Prostate gland (tissue), 2 donors: ENCODE results near the gene KRTAP10-1. TPM values are rescaled to one million over a fixed set of nuclear protein-coding genes. Genes with fewer than 3 reads are reported as not detected.

Source experiments
- DNase-seq: peaks from one replicate; pipeline ENCODE4 v3.0.0-alpha.2; 2019; ENCODE audit warnings: low spot score
- H3K27ac ChIP-seq, 2 donors: fragments of 200-600 bp; sonication (generic); 2 replicates each; pipeline ENCODE4 v1.5.1; 2017 to 2019
- H3K27me3 ChIP-seq: fragments of 200-600 bp; sonication (generic); replicated peaks from 2 replicates; pipeline ENCODE4 v1.5.1; 2019; ENCODE audit not compliant: insufficient read depth
- H3K36me3 ChIP-seq, 2 donors: fragments of 200-600 bp; sonication (generic); 1 replicate in 1 of 2; 2 replicates in 1 of 2; pipeline versions ENCODE4 v1.5.1 to v1.8.1; 2017 to 2019
- H3K4me1 ChIP-seq: fragments of 200-600 bp; sonication (generic); replicated peaks from 2 replicates; pipeline ENCODE4 v1.5.1; 2019
- H3K4me3 ChIP-seq, 2 donors: fragments of 200-600 bp; sonication (generic); 2 replicates each; pipeline ENCODE4 v1.5.1; 2017 to 2019
- H3K9me3 ChIP-seq: fragments of 200-600 bp; sonication (generic); 2 replicates; pipeline ENCODE4 v1.5.1; 2017
- CTCF ChIP-seq, 4 experiments: fragments of 200-600 bp in 2 of 4; fragments of 450-650 bp in 2 of 4; sonication (generic) in 2 of 4; IDR thresholded peaks; 1 replicate in 3 of 4; 2 replicates in 1 of 4; pipeline ENCODE4 v1.5.1; 2016 to 2019; ENCODE audit warnings: antibody characterized with exemption in 4 of 4, mild to moderate bottlenecking in 2 of 4, moderate library complexity in 2 of 4
- POLR2A ChIP-seq: fragments of 450-650 bp; IDR thresholded peaks from one replicate; pipeline ENCODE4 v1.6.1; 2016; ENCODE audit warnings: antibody characterized with exemption, mild to moderate bottlenecking
- POLR2AphosphoS5 ChIP-seq: sonication (generic); formaldehyde crosslinking; IDR thresholded peaks from one replicate; pipeline ENCODE4 v1.6.1; 2017; ENCODE audit warnings: antibody characterized with exemption
- WGBS: methylation state at CpG from one replicate; pipeline ENCODE4 v1.1.5; 2018; 5-methylcytosine and 5-hydroxymethylcytosine counted together
- intact Hi-C: fragments of 100-400 bp; cut with DNase I; formaldehyde crosslinking; loops from one replicate; pipeline ENCODE4 v1.14.2; 2022
- total RNA-seq, 2 donors: library from RNA; depleted of rRNA; stranded (reverse); fragments of >200 nt; gene quantifications; one replicate each; pipeline ENCODE4 v1.1.0, GENCODE V29; 2016

Gene KRTAP10-1
- total RNA-seq, 2 donors from 2014 or later: not detected

- intact Hi-C loops: no loop called here
- H3K9me3 ChIP-seq: no peaks in the 10 kb centered on the region
- H3K27me3 ChIP-seq: no peaks in the 10 kb centered on the region
- WGBS: 89% methylated on average over 37 of the region's 37 CpGs
- no peaks in the 10 kb centered on the region for H3K36me3 ChIP-seq
- no peak overlapping the region for H3K4me3 ChIP-seq
- no peak overlapping the region for H3K27ac ChIP-seq
- no peak for TF ChIP-seq POLR2A
- TF ChIP-seq POLR2AphosphoS5: no peak
- no peak for TF ChIP-seq CTCF (IDR thresholded peaks at IDR 0.05)
- H3K4me1 ChIP-seq: no peaks in the 10 kb centered on the region
- no peak for DNase-seq
Observed at GRCh38 chr21:44527156-44527982, 12.6 kb downstream of the KRTAP10-1 start.

GRCh38 chr21:44526096-44526997 is 13.6 kb downstream of the KRTAP10-1 start:
- no peak overlapping the region for H3K4me3 ChIP-seq
- no peak for DNase-seq
- intact Hi-C loops: no loop called here
- H3K36me3 ChIP-seq: no peaks in the 10 kb centered on the region
- no peaks in the 10 kb centered on the region for H3K27me3 ChIP-seq
- H3K27ac ChIP-seq: no peak overlapping the region
- H3K9me3 ChIP-seq: no peaks in the 10 kb centered on the region
- H3K4me1 ChIP-seq: no peaks in the 10 kb centered on the region
- TF ChIP-seq POLR2A (no peak), POLR2AphosphoS5 (no peak), CTCF (IDR thresholded peaks at IDR 0.05) (no peak)
- 90% methylated on average over 12 of the region's 12 CpGs for WGBS

- intact Hi-C loops: no loop called here
- Histone ChIP-seq H3K27ac (no peak overlapping the region), H3K4me3 (no peak overlapping the region), H3K4me1 (no peaks in the 10 kb centered on the region), H3K27me3 (no peaks in the 10 kb centered on the region), H3K9me3 (no peaks in the 10 kb centered on the region), H3K36me3 (no peaks in the 10 kb centered on the region)
- TF ChIP-seq CTCF (IDR thresholded peaks at IDR 0.05): no peak
- TF ChIP-seq POLR2A: no peak
- TF ChIP-seq POLR2AphosphoS5: no peak
- DNase-seq: no peak
- WGBS: 94% methylated on average over 20 of the region's 20 CpGs
Observed at GRCh38 chr21:44525391-44526095, 14.5 kb downstream of the KRTAP10-1 start.

- H3K9me3 ChIP-seq: no peaks in the 10 kb centered on the region
- no peak overlapping the region for H3K4me3 ChIP-seq
- H3K27ac ChIP-seq: no peak overlapping the region
- no peak for TF ChIP-seq POLR2AphosphoS5
- TF ChIP-seq POLR2A: no peak
- no peak for TF ChIP-seq CTCF (IDR thresholded peaks at IDR 0.05)
- H3K4me1 ChIP-seq: no peaks in the 10 kb centered on the region
- no peak for DNase-seq
- H3K36me3 ChIP-seq: no peaks in the 10 kb centered on the region
- H3K27me3 ChIP-seq: no peaks in the 10 kb centered on the region
- WGBS: 85% methylated on average over 2 of the region's 2 CpGs
- intact Hi-C loops: no loop called here
Observed at GRCh38 chr21:44524414-44525371, 15.3 kb downstream of the KRTAP10-1 start.
